HG02943 (cell line): ENCODE measurements around the gene SH2B2.
A peak's percentile ranks its signal among the peaks of the same experiment; 100 is the strongest.
"Not testable (repeated sequence)": the region's sequence is repeated elsewhere in the genome, so short reads cannot be mapped to it uniquely, and the experiment has no call there.

ENCODE experiments used
- ATAC-seq: cut with Tn5 transposase; IDR thresholded peaks from one replicate; pipeline ENCODE4 v1.9.1; 2021; ENCODE audit warnings: mild to moderate bottlenecking, low read depth, moderate library complexity; ENCODE audit not compliant: unreplicated experiment

The SH2B2 gene

GRCh38 chr7:102327183-102327582, 40.5 kb downstream of the SH2B2 start:
- ATAC-seq: not testable (repeated sequence)

- ATAC-seq: not testable (repeated sequence)
These were observed 42.2 kb downstream of the SH2B2 start for GRCh38 chr7:102328863-102329262.

- ATAC-seq: not testable (repeated sequence)
These were observed 42.7 kb downstream of the SH2B2 start for GRCh38 chr7:102329366-102329765.

- not testable (repeated sequence) for ATAC-seq
These were observed 44.2 kb downstream of the SH2B2 start for GRCh38 chr7:102330666-102331460.

- not testable (repeated sequence) for ATAC-seq
These were observed 48.9 kb downstream of the SH2B2 start for GRCh38 chr7:102335574-102335973.

GRCh38 chr7:102337002-102337401, 50.3 kb downstream of the SH2B2 start:
- ATAC-seq: not testable (repeated sequence)

- ATAC-seq: not testable (repeated sequence)
These were observed 50.8 kb downstream of the SH2B2 start for GRCh38 chr7:102337420-102337819.

GRCh38 chr7:102340599-102341368, 54.1 kb downstream of the SH2B2 start:
- ATAC-seq: not testable (repeated sequence)

- not testable (repeated sequence) for ATAC-seq
These were observed 60.3 kb downstream of the SH2B2 start for GRCh38 chr7:102346983-102347382.

- not testable (repeated sequence) for ATAC-seq
These were observed 69.7 kb downstream of the SH2B2 start, which contains the start of gene SPDYE6 for GRCh38 chr7:102356344-102356743. Gene SPDYE6 (minus strand): TSS chr7:102356444. CDS start chr7:102356023, 421 bp downstream.

GRCh38 chr7:102363549-102364393, 77.1 kb downstream of the SH2B2 start:
- peak; percentile 97 for ATAC-seq

GRCh38 chr7:102364394-102364886, 77.8 kb downstream of the SH2B2 start:
- not testable (repeated sequence) for ATAC-seq

GRCh38 chr7:102365390-102365789, 78.7 kb downstream of the SH2B2 start:
- not testable (repeated sequence) for ATAC-seq

GRCh38 chr7:102370038-102370437, 83.4 kb downstream of the SH2B2 start:
- not testable (repeated sequence) for ATAC-seq
